Measurements from ENCODE around the gene CYGB.
A peak's percentile ranks its signal among the peaks of the same experiment; 100 is the strongest.

Gene CYGB

DNA sequence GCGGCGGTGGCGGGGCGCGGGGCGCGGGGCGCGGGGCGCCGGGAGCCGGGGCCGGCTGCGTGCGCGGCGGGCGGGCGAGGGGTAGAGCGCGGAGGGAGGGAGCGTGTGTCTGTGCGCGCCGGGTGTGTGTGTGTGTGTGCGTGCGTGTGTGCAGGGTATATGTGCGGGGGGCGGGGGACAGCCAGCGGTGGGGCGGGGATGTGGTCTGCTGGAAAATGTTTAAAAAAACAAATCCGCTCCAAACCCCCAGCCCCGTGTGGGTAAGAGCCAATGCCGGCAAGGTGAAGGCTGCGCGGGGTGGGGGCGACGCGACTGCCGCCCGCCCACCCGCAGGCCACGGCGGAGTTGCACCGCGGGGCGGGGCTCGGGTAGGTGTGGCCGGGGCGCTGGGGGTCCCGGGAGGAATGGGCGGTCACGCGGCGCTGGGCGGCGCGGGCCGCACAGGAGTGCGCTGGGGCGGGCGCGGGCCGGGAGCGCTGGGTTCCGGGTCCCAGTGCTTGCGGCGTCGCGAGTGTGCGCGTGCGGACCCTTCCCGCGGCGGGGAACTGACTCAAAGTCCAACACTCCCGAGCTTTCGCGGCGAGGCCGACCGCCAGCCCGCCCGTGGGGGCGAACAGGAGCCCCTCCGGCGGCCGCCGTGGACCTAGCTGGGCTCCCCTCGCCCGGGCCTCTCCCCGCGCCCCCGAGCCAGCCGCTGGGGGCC, at the start of gene CYGB:
Gene CYGB (minus strand): TSS at position 132 of the 703 bp plus-strand sequence. CDS start 167 bp downstream, outside the sequence.
- no peak for DNase-seq (ENCODE audit: low spot score)

GRCh38 chr17:76586741-76587487, 49.4 kb upstream of the CYGB start:
- no peak for DNase-seq (ENCODE audit: low spot score)

DNA sequence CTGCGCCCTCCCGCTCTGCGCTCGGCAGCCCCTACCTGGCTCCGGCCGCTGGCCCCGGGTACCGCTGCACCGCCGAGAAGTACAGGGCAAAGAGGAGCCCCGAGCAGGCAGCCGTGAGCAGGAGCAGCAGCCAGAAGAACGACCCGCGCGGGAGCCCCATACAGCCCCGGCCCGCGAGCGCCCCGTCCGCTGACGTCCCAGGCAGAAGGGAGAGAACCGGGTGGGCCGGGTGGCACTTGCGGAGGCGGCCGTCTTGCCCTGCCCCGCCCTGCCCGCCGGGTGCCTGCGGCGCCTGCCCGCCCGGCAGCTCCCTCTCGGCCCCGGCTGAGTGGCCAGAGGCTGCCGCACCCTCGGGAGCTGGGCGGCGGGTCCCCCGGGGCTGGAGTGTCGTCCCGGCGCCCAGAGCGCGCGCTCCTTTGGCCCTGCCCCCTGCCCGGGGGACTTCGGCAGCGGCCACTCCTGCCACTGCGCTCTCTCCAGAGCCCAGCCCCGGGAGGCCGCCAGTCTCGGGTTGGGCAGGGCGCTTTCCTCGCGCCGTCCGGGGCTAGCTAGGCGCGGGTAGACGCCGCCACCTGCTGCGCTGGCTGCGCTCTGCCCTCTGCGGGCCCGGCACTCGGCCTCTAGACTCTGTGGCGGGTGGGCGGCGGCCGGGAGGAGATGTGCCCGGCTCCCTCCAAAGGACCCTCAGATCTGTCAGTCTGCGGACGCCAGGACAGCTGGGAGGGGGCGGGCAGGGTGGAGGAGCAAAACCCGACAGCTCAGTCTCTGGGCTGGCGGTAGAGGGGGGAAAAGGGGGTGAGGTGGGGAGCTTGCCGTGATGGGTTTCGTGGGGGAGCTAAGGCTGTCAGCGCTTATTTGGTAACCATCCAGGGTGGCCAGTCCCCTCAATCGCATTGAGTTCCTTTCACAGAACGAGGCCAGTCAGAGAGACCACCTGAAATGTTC, 48.4 kb upstream of the CYGB start, which contains the start of gene ST6GALNAC2:
Gene ST6GALNAC2 (minus strand): TSS at position 212 of the 945 bp plus-strand sequence. CDS start 52 bp downstream, at position 160.
- no peak for DNase-seq (ENCODE audit: low spot score)

GRCh38 chr17:76585033-76585648, 47.6 kb upstream of the CYGB start:
- DNase-seq (ENCODE audit: low spot score): no peak

DNA sequence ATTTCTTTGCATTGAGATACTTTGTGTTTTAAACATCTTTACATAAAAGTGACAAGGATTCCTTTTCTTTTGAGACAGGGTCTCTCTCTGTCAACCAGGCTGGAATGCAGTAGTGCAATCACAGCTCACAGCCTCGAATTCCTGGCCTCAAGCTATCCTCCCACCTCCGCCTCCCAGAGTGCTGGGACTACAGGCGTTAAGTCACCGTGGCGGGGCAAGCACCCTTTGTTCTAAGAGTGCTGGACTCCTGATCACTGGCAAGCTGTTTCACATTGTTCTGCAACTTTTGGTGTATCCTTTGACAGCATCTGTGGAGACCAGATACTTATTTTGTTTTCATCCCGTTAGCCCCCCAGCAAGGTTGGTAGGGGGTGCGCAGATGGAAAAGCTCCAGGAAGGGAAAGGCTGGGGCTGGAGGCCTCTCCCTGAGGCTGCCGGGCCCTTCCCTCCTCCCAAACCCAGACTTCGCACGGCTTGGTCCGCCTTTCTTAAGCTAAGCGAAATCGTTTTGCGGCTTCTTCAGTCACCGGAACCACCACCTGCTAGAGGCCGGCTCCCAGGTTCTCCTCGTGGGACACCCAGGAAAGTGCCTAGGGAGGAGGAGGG, 47.0 kb upstream of the CYGB start:
- no peak for DNase-seq (ENCODE audit: low spot score)

DNA sequence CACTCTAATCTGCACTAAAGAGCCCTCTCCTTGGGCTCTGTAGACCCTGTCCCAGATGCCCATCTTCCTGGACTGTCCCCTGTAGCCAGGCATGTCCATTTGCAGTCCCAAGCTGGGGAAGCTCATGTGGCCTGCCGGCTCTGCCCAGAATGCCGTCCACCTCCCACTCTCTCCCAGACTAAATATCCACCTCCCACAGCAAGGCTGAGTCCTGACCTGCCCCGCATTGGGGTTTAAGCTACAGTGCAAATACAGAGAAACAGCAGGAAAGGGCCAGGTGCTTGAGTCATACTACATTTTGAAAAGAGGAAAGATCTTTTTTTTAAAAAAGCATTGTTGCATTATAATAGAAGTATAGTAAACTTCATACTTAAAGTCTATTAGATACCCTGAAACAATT, 45.2 kb upstream of the CYGB start:
- no peak for DNase-seq (ENCODE audit: low spot score)

DNA sequence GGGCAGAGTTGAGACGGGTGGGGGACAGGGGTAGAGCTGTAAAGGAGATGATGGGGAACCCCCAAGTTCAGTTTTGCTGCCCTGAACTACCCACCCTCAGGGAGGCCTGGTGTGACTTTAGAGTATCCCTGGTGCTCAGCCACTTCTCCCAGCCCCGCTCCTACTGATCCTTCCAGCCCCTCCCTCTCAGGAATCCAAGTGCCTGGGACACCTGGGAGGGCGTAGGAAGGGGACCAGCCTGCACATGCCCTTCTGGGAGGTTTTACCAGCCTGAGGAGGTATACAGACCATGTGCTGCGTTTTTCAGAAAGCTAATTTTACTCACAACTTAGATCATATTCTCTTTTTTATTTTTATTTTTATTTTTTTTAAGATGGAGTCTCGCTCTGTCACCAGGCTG, 44.0 kb upstream of the CYGB start:
- no peak for DNase-seq (ENCODE audit: low spot score)

- DNase-seq (ENCODE audit: low spot score): no peak
Observed at GRCh38 chr17:76579281-76579680, 41.8 kb upstream of the CYGB start.

DNA sequence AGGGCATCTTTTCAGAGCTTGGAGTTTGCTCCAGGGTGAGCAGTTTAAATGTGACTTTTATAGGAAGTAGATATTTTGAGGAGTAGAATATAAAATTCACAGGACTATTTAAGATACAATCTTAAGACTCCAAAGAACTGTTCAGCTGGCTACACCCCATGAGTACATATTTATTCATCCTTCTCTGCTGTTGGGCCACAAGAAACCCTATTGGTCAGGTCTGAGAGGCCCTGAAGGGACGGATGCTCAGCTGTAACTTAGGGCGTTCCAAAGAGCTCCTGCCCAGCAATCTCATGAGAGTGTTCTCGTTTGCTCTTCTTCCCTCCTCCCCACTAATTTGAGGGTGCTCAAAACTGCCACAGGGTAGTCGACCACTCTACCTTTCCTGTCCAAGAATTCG, 40.9 kb upstream of the CYGB start:
- no peak for DNase-seq (ENCODE audit: low spot score)

- DNase-seq (ENCODE audit: low spot score): no peak
Observed at GRCh38 chr17:76577876-76578275, 40.4 kb upstream of the CYGB start.

DNA sequence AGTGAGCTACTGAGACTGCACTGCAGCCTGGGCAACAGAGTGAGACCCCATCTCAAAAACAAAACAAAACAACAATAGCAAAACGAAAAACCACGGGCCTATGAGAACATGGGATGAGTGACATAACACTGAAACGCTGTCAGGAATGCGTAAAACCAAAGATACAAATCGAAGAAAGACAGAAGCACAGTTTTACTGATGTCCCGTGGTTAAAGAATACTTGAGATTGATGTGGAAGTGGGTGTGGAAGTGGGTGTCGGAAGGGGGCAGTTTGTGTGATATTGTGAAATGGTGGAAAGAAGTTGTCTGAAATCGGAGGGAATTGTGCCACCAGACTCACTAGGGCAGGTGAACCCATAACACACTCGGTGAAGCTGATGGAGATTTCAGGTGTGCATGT, 38.7 kb upstream of the CYGB start:
- DNase-seq (ENCODE audit: low spot score): no peak

GRCh38 chr17:76575570-76575969, 38.1 kb upstream of the CYGB start:
- DNase-seq (ENCODE audit: low spot score): no peak

DNA sequence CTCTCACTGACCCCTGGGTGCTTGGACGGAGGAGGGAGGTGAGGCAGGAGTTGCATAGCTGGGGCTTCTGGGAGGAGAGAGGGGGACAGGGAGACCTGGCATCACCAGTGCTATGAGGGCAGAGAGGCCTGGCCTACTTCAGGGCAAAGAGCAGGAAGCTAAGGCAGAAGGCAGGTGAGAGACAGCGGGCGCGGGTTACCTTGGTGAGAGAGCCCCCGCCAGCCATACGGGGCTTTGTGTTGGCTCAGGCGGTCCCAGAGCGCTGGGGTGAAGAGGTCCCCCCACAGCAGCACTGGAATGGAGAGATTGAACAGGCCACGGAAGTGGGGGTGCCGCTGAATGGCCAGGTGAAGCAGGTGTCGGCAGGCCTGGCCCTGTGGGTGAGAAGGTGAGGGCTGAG, 36.7 kb upstream of the CYGB start:
- DNase-seq (ENCODE audit: low spot score): no peak

DNA sequence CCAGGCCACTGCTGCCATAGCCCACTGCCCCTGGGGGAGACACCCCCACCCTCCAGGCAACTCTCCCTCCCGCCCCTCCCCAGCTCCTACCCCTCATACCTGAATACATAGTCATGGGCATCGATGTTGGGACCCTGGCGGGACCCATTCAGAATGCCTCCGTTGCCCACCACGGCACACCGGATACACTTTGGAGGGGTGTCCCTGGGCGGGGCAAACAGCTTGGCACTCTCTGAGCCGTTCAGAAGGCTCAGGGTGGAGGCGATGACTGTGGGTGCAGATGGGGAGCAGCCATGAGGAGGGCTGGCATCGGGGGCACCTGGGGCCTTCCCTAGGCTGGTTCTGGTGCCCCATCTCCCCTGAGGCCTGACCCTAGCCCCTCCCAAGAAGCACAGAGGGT, 35.6 kb upstream of the CYGB start:
- DNase-seq (ENCODE audit: low spot score): no peak

- DNase-seq (ENCODE audit: low spot score): no peak
Observed at GRCh38 chr17:76572201-76572910, 34.8 kb upstream of the CYGB start.

DNA sequence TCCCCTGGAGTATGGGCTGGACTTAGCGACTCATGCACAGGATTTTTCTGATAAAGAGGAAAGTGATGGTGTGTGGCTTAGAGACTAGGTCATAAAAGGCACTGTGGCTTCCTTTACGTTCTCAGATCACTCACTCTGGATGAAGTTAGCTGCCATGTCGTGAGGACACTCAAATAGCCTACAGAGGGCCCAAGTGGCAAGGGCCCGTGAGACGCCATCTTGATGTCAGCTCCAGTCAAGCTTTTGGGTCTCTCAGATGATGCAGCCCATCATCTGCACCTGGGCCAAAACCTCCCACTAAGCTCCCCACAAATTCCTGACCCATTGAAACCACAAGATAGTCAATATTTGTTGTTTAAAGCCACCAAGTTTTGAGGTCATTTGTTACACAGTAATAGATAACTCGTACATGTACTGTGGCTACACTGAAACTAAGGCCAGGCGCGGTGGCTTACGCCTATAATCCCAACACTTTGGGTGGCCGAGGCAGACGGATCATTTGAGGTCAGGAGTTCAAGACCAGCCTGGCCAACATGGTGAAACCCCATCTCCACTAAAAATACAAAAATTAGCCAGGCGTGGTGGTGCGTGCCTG, 33.5 kb upstream of the CYGB start:
- DNase-seq (ENCODE audit: low spot score): no peak

DNA sequence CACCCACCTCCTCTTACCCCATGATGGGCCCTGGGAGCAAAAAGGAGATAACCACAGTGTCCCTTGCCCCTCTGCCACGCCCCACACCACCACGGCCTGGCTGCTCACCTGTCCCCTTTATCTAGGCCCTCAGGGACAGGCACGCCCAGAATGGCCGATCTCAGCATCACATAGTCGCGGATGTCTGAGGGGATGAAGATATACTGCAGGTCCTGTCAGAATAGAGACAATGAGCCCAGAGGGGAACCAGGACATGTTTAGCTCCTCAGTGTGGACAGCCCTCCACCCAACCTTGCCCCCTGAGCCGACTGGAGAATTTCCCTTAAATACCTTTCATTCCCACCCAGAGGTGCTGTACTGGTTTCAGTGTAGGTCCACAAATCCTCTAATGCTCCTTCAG, 32.9 kb upstream of the CYGB start:
- no peak for DNase-seq (ENCODE audit: low spot score)

DNA sequence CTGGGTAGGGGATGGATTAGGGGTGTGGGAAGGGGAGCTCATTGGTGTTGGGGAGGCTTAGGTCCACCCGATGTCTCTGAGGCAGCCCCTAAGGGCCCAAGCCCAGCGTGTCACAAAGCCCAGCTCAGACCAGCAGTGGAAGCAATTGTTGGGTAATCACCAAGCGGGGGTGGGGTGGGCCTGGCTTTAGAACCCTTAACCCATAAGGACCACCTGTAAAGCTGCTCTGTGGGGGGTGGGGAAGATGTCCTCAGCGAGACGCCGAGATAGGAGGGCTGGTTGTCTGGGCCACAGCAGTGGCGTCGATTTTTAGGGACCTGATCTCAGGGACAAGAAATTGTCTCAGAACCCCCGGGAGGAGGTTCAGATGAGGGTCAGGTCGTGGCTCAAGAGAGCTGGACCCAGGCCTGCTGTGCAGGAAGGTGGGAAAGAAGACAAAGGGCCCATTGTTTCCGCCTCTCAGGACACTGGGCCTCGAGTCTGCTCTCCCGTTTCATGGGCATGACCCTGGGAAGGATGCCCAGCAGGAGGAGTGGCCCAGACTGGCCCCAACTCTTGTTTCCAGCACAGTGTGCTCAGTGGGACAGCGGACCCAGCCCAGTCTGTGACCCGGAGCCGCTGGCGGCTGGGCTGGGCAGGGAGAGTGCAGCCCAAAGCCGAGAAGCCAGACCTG, 32.2 kb upstream of the CYGB start:
- peak; percentile 86 for DNase-seq (ENCODE audit: low spot score)

- no peak for DNase-seq (ENCODE audit: low spot score)
Observed at GRCh38 chr17:76568811-76569221, 31.3 kb upstream of the CYGB start.

Measured in Ammon's horn (tissue), 1 donor.